ENCODE results near the gene TMEM132C. TPM values are rescaled to one million over a fixed set of nuclear protein-coding genes. Genes with fewer than 3 reads are reported as not detected.

TMEM132C gene
- polyA plus RNA-seq, 1 donor: 1.3 TPM

GRCh38 chr12:128543460-128543859 lies 276.5 kb downstream of the TMEM132C start:
- no CpG with 5 or more reads among the region's 6 CpGs for WGBS (ENCODE audit: insufficient coverage, low lambda C conversion rate)
- DNase-seq: no peak
- no peak overlapping the region for H3K27ac ChIP-seq (ENCODE audit: low read length)
- H3K9me3 ChIP-seq (ENCODE audit: control insufficient read depth, low read depth, low read length): no peaks in the 10 kb centered on the region
- H3K36me3 ChIP-seq (ENCODE audit: control insufficient read depth, insufficient read depth, low read length): no peaks in the 10 kb centered on the region
- H3K4me1 ChIP-seq (ENCODE audit: control insufficient read depth, insufficient read depth, low read length): no peaks in the 10 kb centered on the region
- no peak overlapping the region for H3K4me3 ChIP-seq (ENCODE audit: low read length)
- H3K27me3 ChIP-seq (ENCODE audit: control insufficient read depth, insufficient read depth, low read length): no peaks in the 10 kb centered on the region

GRCh38 chr12:128543971-128544370 lies 277.0 kb downstream of the TMEM132C start:
- DNase-seq: no peak
- no peaks in the 10 kb centered on the region for H3K9me3 ChIP-seq (ENCODE audit: control insufficient read depth, low read depth, low read length)
- H3K27me3 ChIP-seq (ENCODE audit: control insufficient read depth, insufficient read depth, low read length): no peaks in the 10 kb centered on the region
- H3K4me1 ChIP-seq (ENCODE audit: control insufficient read depth, insufficient read depth, low read length): no peaks in the 10 kb centered on the region
- no peak overlapping the region for H3K4me3 ChIP-seq (ENCODE audit: low read length)
- WGBS (ENCODE audit: insufficient coverage, low lambda C conversion rate): no CpG with 5 or more reads among the region's 25 CpGs
- no peaks in the 10 kb centered on the region for H3K36me3 ChIP-seq (ENCODE audit: control insufficient read depth, insufficient read depth, low read length)
- H3K27ac ChIP-seq (ENCODE audit: low read length): no peak overlapping the region

- no peak overlapping the region for H3K4me3 ChIP-seq (ENCODE audit: low read length)
- no CpG with 5 or more reads among the region's 3 CpGs for WGBS (ENCODE audit: insufficient coverage, low lambda C conversion rate)
- H3K36me3 ChIP-seq (ENCODE audit: control insufficient read depth, insufficient read depth, low read length): no peaks in the 10 kb centered on the region
Measured at GRCh38 chr12:128548949-128549348, 282.0 kb downstream of the TMEM132C start.

GRCh38 chr12:128549601-128550218 lies 282.7 kb downstream of the TMEM132C start:
- Histone ChIP-seq H3K9me3 (ENCODE audit: control insufficient read depth, low read depth, low read length) (no peaks in the 10 kb centered on the region), H3K36me3 (ENCODE audit: control insufficient read depth, insufficient read depth, low read length) (no peaks in the 10 kb centered on the region), H3K27ac (ENCODE audit: low read length) (no peak overlapping the region), H3K4me3 (ENCODE audit: low read length) (no peak overlapping the region), H3K4me1 (ENCODE audit: control insufficient read depth, insufficient read depth, low read length) (no peaks in the 10 kb centered on the region), H3K27me3 (ENCODE audit: control insufficient read depth, insufficient read depth, low read length) (peaks cover 3% of the 10 kb centered on the region)
- WGBS (ENCODE audit: insufficient coverage, low lambda C conversion rate): no CpG with 5 or more reads among the region's 13 CpGs
- DNase-seq: no peak

More at GRCh38 chr12:128548949-128549348, 282.0 kb downstream of the TMEM132C start:
- H3K4me1 ChIP-seq (ENCODE audit: control insufficient read depth, insufficient read depth, low read length): no peaks in the 10 kb centered on the region
- no peak for DNase-seq
- no peak overlapping the region for H3K27ac ChIP-seq (ENCODE audit: low read length)
- H3K9me3 ChIP-seq (ENCODE audit: control insufficient read depth, low read depth, low read length): no peaks in the 10 kb centered on the region
- peaks cover 3% of the 10 kb centered on the region for H3K27me3 ChIP-seq (ENCODE audit: control insufficient read depth, insufficient read depth, low read length)

GRCh38 chr12:128551266-128551665 lies 284.3 kb downstream of the TMEM132C start:
- Histone ChIP-seq H3K36me3 (ENCODE audit: control insufficient read depth, insufficient read depth, low read length) (no peaks in the 10 kb centered on the region), H3K4me1 (ENCODE audit: control insufficient read depth, insufficient read depth, low read length) (no peaks in the 10 kb centered on the region), H3K27me3 (ENCODE audit: control insufficient read depth, insufficient read depth, low read length) (peaks cover 3% of the 10 kb centered on the region), H3K9me3 (ENCODE audit: control insufficient read depth, low read depth, low read length) (no peaks in the 10 kb centered on the region), H3K27ac (ENCODE audit: low read length) (no peak overlapping the region), H3K4me3 (ENCODE audit: low read length) (no peak overlapping the region)
- peak; percentile 2 to 8 for DNase-seq
- WGBS (ENCODE audit: insufficient coverage, low lambda C conversion rate): no CpG with 5 or more reads among the region's 9 CpGs

- WGBS (ENCODE audit: insufficient coverage, low lambda C conversion rate): 30% methylated on average over 2 of the region's 12 CpGs
- Histone ChIP-seq H3K4me3 (ENCODE audit: low read length) (no peak overlapping the region), H3K27ac (ENCODE audit: low read length) (no peak overlapping the region), H3K4me1 (ENCODE audit: control insufficient read depth, insufficient read depth, low read length) (no peaks in the 10 kb centered on the region), H3K27me3 (ENCODE audit: control insufficient read depth, insufficient read depth, low read length) (peaks cover 3% of the 10 kb centered on the region), H3K9me3 (ENCODE audit: control insufficient read depth, low read depth, low read length) (no peaks in the 10 kb centered on the region), H3K36me3 (ENCODE audit: control insufficient read depth, insufficient read depth, low read length) (no peaks in the 10 kb centered on the region)
- DNase-seq: no peak
Measured at GRCh38 chr12:128554546-128555304, 287.8 kb downstream of the TMEM132C start.

- H3K4me3 ChIP-seq (ENCODE audit: low read length): no peak overlapping the region
- WGBS (ENCODE audit: insufficient coverage, low lambda C conversion rate): no CpG with 5 or more reads among the region's 1 CpG
- no peak for DNase-seq
- H3K9me3 ChIP-seq (ENCODE audit: control insufficient read depth, low read depth, low read length): no peaks in the 10 kb centered on the region
- no peaks in the 10 kb centered on the region for H3K36me3 ChIP-seq (ENCODE audit: control insufficient read depth, insufficient read depth, low read length)
- H3K4me1 ChIP-seq (ENCODE audit: control insufficient read depth, insufficient read depth, low read length): no peaks in the 10 kb centered on the region
- H3K27ac ChIP-seq (ENCODE audit: low read length): no peak overlapping the region
- no peaks in the 10 kb centered on the region for H3K27me3 ChIP-seq (ENCODE audit: control insufficient read depth, insufficient read depth, low read length)
Measured at GRCh38 chr12:128557231-128557630, 290.3 kb downstream of the TMEM132C start.

GRCh38 chr12:128564956-128565355 lies 298.0 kb downstream of the TMEM132C start:
- H3K27me3 ChIP-seq (ENCODE audit: control insufficient read depth, insufficient read depth, low read length): no peaks in the 10 kb centered on the region
- H3K4me3 ChIP-seq (ENCODE audit: low read length): no peak overlapping the region
- no peak overlapping the region for H3K27ac ChIP-seq (ENCODE audit: low read length)
- H3K4me1 ChIP-seq (ENCODE audit: control insufficient read depth, insufficient read depth, low read length): no peaks in the 10 kb centered on the region
- H3K36me3 ChIP-seq (ENCODE audit: control insufficient read depth, insufficient read depth, low read length): no peaks in the 10 kb centered on the region
- WGBS (ENCODE audit: insufficient coverage, low lambda C conversion rate): 100% methylated on average over 1 of the region's 3 CpGs
- no peaks in the 10 kb centered on the region for H3K9me3 ChIP-seq (ENCODE audit: control insufficient read depth, low read depth, low read length)
- no peak for DNase-seq

GRCh38 chr12:128567730-128568129 lies 300.8 kb downstream of the TMEM132C start:
- no peak overlapping the region for H3K4me3 ChIP-seq (ENCODE audit: low read length)
- 100% methylated on average over 1 of the region's 7 CpGs for WGBS (ENCODE audit: insufficient coverage, low lambda C conversion rate)
- no peak overlapping the region for H3K27ac ChIP-seq (ENCODE audit: low read length)
- no peak for DNase-seq
- no peaks in the 10 kb centered on the region for H3K4me1 ChIP-seq (ENCODE audit: control insufficient read depth, insufficient read depth, low read length)
- H3K9me3 ChIP-seq (ENCODE audit: control insufficient read depth, low read depth, low read length): peaks cover 7% of the 10 kb centered on the region
- no peaks in the 10 kb centered on the region for H3K36me3 ChIP-seq (ENCODE audit: control insufficient read depth, insufficient read depth, low read length)
- no peaks in the 10 kb centered on the region for H3K27me3 ChIP-seq (ENCODE audit: control insufficient read depth, insufficient read depth, low read length)

- Histone ChIP-seq H3K27ac (ENCODE audit: low read length) (no peak overlapping the region), H3K4me3 (ENCODE audit: low read length) (no peak overlapping the region), H3K4me1 (ENCODE audit: control insufficient read depth, insufficient read depth, low read length) (no peaks in the 10 kb centered on the region), H3K36me3 (ENCODE audit: control insufficient read depth, insufficient read depth, low read length) (no peaks in the 10 kb centered on the region), H3K27me3 (ENCODE audit: control insufficient read depth, insufficient read depth, low read length) (no peaks in the 10 kb centered on the region), H3K9me3 (ENCODE audit: control insufficient read depth, low read depth, low read length) (peaks cover 7% of the 10 kb centered on the region)
- no CpG with 5 or more reads among the region's 11 CpGs for WGBS (ENCODE audit: insufficient coverage, low lambda C conversion rate)
- no peak for DNase-seq
Measured at GRCh38 chr12:128570191-128571065, 303.5 kb downstream of the TMEM132C start.

All from large intestine (tissue), 3 donors.